NCI-H2107 treated with DMSO at 0.1 percent for 48 hours (cell line): Measurements from ENCODE around the gene TMEM217.

Experiments
- DNase-seq: peaks from one replicate; lab custom pipeline; 2025; ENCODE audit not compliant: unreplicated experiment; lab: John Stamatoyannopoulos, UW

TMEM217 gene

GRCh38 chr6:37169496-37170272, 88.3 kb downstream of the TMEM217 start, which contains the start of gene PIM1:
TSS of gene PIM1 (plus strand) at chr6:37170152. CDS start at chr6:37170576, 424 bp downstream.
- DNase-seq: peak; percentile 84

GRCh38 chr6:37168811-37169495, 89.0 kb downstream of the TMEM217 start:
- peak; percentile 16 for DNase-seq

GRCh38 chr6:37168163-37168758, 89.7 kb downstream of the TMEM217 start:
- DNase-seq: no peak

DNA sequence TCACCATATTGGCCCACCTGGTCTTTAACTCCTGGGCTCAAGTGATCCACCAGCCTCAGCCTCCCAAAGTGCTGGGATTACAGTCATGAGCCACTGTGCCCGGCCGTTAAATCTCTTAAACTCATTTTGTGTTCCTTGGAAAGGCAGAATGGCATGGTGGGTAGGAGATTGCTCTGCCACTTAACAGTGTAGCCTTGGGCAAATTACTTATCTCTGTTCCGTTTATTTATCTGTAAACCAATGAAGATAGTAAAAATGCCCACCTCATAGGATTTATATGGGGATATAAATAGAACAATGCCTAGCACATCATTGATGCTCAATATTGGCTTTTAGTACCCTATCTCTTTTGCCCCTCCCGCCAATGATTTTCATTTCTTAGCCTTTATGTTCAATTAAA, 95.2 kb downstream of the TMEM217 start:
- DNase-seq: no peak
